Prostate gland (tissue), 2 donors: ENCODE measurements around the gene NRTN. TPM values are rescaled to one million over a fixed set of nuclear protein-coding genes. Genes with fewer than 3 reads are reported as not detected.
A peak's percentile ranks its signal among the peaks of the same experiment; 100 is the strongest.

Source experiments
- DNase-seq: peaks from one replicate; pipeline ENCODE4 v3.0.0-alpha.2; 2019; ENCODE audit warnings: low spot score
- H3K27ac ChIP-seq, 2 donors: fragments of 200-600 bp; sonication (generic); 2 replicates each; pipeline ENCODE4 v1.5.1; 2017 to 2019
- H3K27me3 ChIP-seq: fragments of 200-600 bp; sonication (generic); replicated peaks from 2 replicates; pipeline ENCODE4 v1.5.1; 2019; ENCODE audit not compliant: insufficient read depth
- H3K36me3 ChIP-seq, 2 donors: fragments of 200-600 bp; sonication (generic); 1 replicate in 1 of 2; 2 replicates in 1 of 2; pipeline versions ENCODE4 v1.5.1 to v1.8.1; 2017 to 2019
- H3K4me1 ChIP-seq: fragments of 200-600 bp; sonication (generic); replicated peaks from 2 replicates; pipeline ENCODE4 v1.5.1; 2019
- H3K4me3 ChIP-seq, 2 donors: fragments of 200-600 bp; sonication (generic); 2 replicates each; pipeline ENCODE4 v1.5.1; 2017 to 2019
- H3K9me3 ChIP-seq: fragments of 200-600 bp; sonication (generic); 2 replicates; pipeline ENCODE4 v1.5.1; 2017
- CTCF ChIP-seq, 4 experiments: fragments of 200-600 bp in 2 of 4; fragments of 450-650 bp in 2 of 4; sonication (generic) in 2 of 4; IDR thresholded peaks; 1 replicate in 3 of 4; 2 replicates in 1 of 4; pipeline ENCODE4 v1.5.1; 2016 to 2019; ENCODE audit warnings: antibody characterized with exemption in 4 of 4, mild to moderate bottlenecking in 2 of 4, moderate library complexity in 2 of 4
- POLR2A ChIP-seq: fragments of 450-650 bp; IDR thresholded peaks from one replicate; pipeline ENCODE4 v1.6.1; 2016; ENCODE audit warnings: antibody characterized with exemption, mild to moderate bottlenecking
- POLR2AphosphoS5 ChIP-seq: sonication (generic); formaldehyde crosslinking; IDR thresholded peaks from one replicate; pipeline ENCODE4 v1.6.1; 2017; ENCODE audit warnings: antibody characterized with exemption
- WGBS: methylation state at CpG from one replicate; pipeline ENCODE4 v1.1.5; 2018; 5-methylcytosine and 5-hydroxymethylcytosine counted together
- intact Hi-C: fragments of 100-400 bp; cut with DNase I; formaldehyde crosslinking; loops from one replicate; pipeline ENCODE4 v1.14.2; 2022
- total RNA-seq, 2 donors: library from RNA; depleted of rRNA; stranded (reverse); fragments of >200 nt; gene quantifications; one replicate each; pipeline ENCODE4 v1.1.0, GENCODE V29; 2016

Gene NRTN
- total RNA-seq, 2 donors from 2014 or later = 9.7 to 12.9 TPM

- TF ChIP-seq CTCF (IDR thresholded peaks at IDR 0.05) (no peak), POLR2A (no peak), POLR2AphosphoS5 (no peak)
- Histone ChIP-seq H3K36me3 (no peaks in the 10 kb centered on the region), H3K4me3 (no peak overlapping the region), H3K27me3 (no peaks in the 10 kb centered on the region), H3K4me1 (no peaks in the 10 kb centered on the region), H3K9me3 (no peaks in the 10 kb centered on the region), H3K27ac (no peak overlapping the region)
- intact Hi-C loops = loop anchor here (2.0 kb wide), 1 partner anchor 221 kb away; no protein-coding TSS in a partner anchor
- no peak for DNase-seq
- 7% methylated on average over 32 of the region's 33 CpGs for WGBS
Measured at GRCh38 chr19:5801796-5802619, 2.9 kb upstream of the NRTN start.

GRCh38 chr19:5803441-5803751 is 1.5 kb upstream of the NRTN start:
- Histone ChIP-seq H3K9me3 (no peaks in the 10 kb centered on the region), H3K36me3 (no peaks in the 10 kb centered on the region), H3K27me3 (no peaks in the 10 kb centered on the region), H3K4me3 (peak overlapping the region; percentile 1 to 4), H3K4me1 (no peaks in the 10 kb centered on the region), H3K27ac (no peak overlapping the region)
- intact Hi-C loops = loop anchor here (2.0 kb wide), 1 partner anchor 219 kb away; no protein-coding TSS in a partner anchor
- no peak for TF ChIP-seq POLR2A
- TF ChIP-seq POLR2AphosphoS5 = no peak
- TF ChIP-seq CTCF (IDR thresholded peaks at IDR 0.05) = no peak
- 6% methylated on average over 8 of the region's 8 CpGs for WGBS
- no peak for DNase-seq

- Histone ChIP-seq H3K4me3 (peak overlapping the region; percentile 1 to 4), H3K9me3 (no peaks in the 10 kb centered on the region), H3K27ac (no peak overlapping the region), H3K36me3 (no peaks in the 10 kb centered on the region), H3K27me3 (no peaks in the 10 kb centered on the region), H3K4me1 (no peaks in the 10 kb centered on the region)
- TF ChIP-seq POLR2AphosphoS5 (peak; percentile 52), CTCF (IDR thresholded peaks at IDR 0.05) (peak; percentile 55 to 96 (median 90)), POLR2A (no peak)
- 2% methylated on average over 44 of the region's 54 CpGs for WGBS
- peak; percentile 79 for DNase-seq
- intact Hi-C loops = loop anchor here (1.0 to 2.0 kb wide), 3 partner anchors 25 to 219 kb away; no protein-coding TSS in a partner anchor
Measured at GRCh38 chr19:5803752-5804515, 933 bp upstream of the NRTN start.

GRCh38 chr19:5805462-5806132 is 730 bp downstream of the NRTN start:
- Histone ChIP-seq H3K4me1 (no peaks in the 10 kb centered on the region), H3K36me3 (no peaks in the 10 kb centered on the region), H3K27ac (peak overlapping the region; percentile 61 to 64), H3K27me3 (no peaks in the 10 kb centered on the region), H3K9me3 (no peaks in the 10 kb centered on the region), H3K4me3 (peak overlapping the region; percentile 21 to 27)
- TF ChIP-seq POLR2AphosphoS5 (peak; percentile 61), CTCF (IDR thresholded peaks at IDR 0.05) (peak; percentile 57 to 78 (median 76)), POLR2A (no peak)
- WGBS = 3% methylated on average over 28 of the region's 46 CpGs
- intact Hi-C loops = loop anchor here (2.0 kb wide), 1 partner anchor 23 kb away; no protein-coding TSS in a partner anchor
- peak; percentile 71 for DNase-seq
